ENCODE data around the gene RNF6. TPM values are rescaled to one million over a fixed set of nuclear protein-coding genes. Genes with fewer than 3 reads are reported as not detected.

The RNF6 gene
- total RNA-seq, 1 experiment from 2014 or later = 19.5 TPM

GRCh38 chr13:26236296-26236695 is 14.2 kb upstream of the RNF6 start:
- Histone ChIP-seq H4K8ac (replicated peaks; ENCODE audit: insufficient read length, low read depth, low read length) (no peak overlapping the region), H2BK5ac (ENCODE audit: insufficient read length, low read length) (no peak overlapping the region), H4K91ac (ENCODE audit: insufficient read length, low read depth, low read length) (no peak overlapping the region), H3T11ph (ENCODE audit: low read length) (no peak overlapping the region), H4K20me1 (ENCODE audit: control insufficient read depth, insufficient read depth, insufficient read length) (no peaks in the 10 kb centered on the region), H2BK120ac (ENCODE audit: low read depth, low read length, poor library complexity, severe bottlenecking) (no peak overlapping the region), H2AFZ (ENCODE audit: low read length) (no peak overlapping the region), H3K18ac (ENCODE audit: insufficient read length, low read depth, low read length) (no peak overlapping the region), H3K23me2 (ENCODE audit: insufficient read length, low read depth, low read length, poor library complexity, severe bottlenecking) (no peaks in the 10 kb centered on the region), H3K56ac (ENCODE audit: insufficient read length, low read depth, low read length) (no peak overlapping the region), H3K79me1 (ENCODE audit: insufficient read depth, low read depth, low read length, poor library complexity, severe bottlenecking) (no peaks in the 10 kb centered on the region), H3K23ac (ENCODE audit: insufficient read length, low read depth, low read length) (no peak overlapping the region), H3K14ac (ENCODE audit: insufficient read depth, low read length) (no peak overlapping the region), H3K79me2 (ENCODE audit: insufficient read depth, low read length) (no peaks in the 10 kb centered on the region), H3K4ac (ENCODE audit: low read depth, low read length) (no peak overlapping the region), H2BK15ac (ENCODE audit: low read depth, low read length) (no peak overlapping the region), H3K4me2 (ENCODE audit: insufficient read depth, insufficient read length, low read length) (no peak overlapping the region), H2AK5ac (ENCODE audit: insufficient read length, low read length) (no peak overlapping the region), H2BK20ac (ENCODE audit: low read depth, low read length, poor library complexity, severe bottlenecking) (no peak overlapping the region), H3K27ac (ENCODE audit: insufficient read length, low read depth, low read length) (no peak overlapping the region), H3K9me3 (ENCODE audit: control insufficient read depth, low read depth, low read length) (no peaks in the 10 kb centered on the region), H3K27me3 (ENCODE audit: insufficient read depth, low read length) (no peaks in the 10 kb centered on the region), H3K9ac (ENCODE audit: extremely low read depth, insufficient read length, low read length) (peak overlapping the region; percentile 14), H2BK12ac (ENCODE audit: insufficient read length, low read depth, low read length) (no peak overlapping the region), H3K4me1 (ENCODE audit: insufficient read depth, low read length) (no peaks in the 10 kb centered on the region), H4K5ac (ENCODE audit: insufficient read length, low read depth, low read length) (no peak overlapping the region)
- Mint-ChIP-seq H3K9me3 (no peaks in the 10 kb centered on the region), H3K4me1 (no peaks in the 10 kb centered on the region), H3K36me3 (ENCODE audit: insufficient read depth in 1 of 3, low read depth in 3 of 3) (no peaks in the 10 kb centered on the region), H3K27ac (no peak overlapping the region), H3K27me3 (ENCODE audit: low read depth) (peaks cover 12% of the 10 kb centered on the region), H3K4me3 (no peak overlapping the region)
- TF ChIP-seq CTCF (conservative IDR thresholded peaks at IDR 0.05) = no peak
- no peak for DNase-seq
- WGBS (ENCODE audit: extremely low coverage, insufficient read length, low lambda C conversion rate) = no CpG with 5 or more reads among the region's 1 CpG

All from H9 (cell line).